Body of pancreas (tissue), 4 donors: ENCODE data around the gene ADAM20. TPM values are rescaled to one million over a fixed set of nuclear protein-coding genes. Genes with fewer than 3 reads are reported as not detected.

Experiments used
- ATAC-seq: fragments of 150-250 bp; one replicate; pipeline ENCODE4 v1.9.1; 2016
- DNase-seq, 4 donors: peaks; one replicate each; pipeline ENCODE4 v3.0.0-alpha.2; 2019
- H3K27ac ChIP-seq, 4 donors: fragments of 200-600 bp; sonication (generic); 1 replicate in 3 of 4; 2 replicates in 1 of 4; pipeline versions ENCODE4 v1.5.1 to v1.6.1; 2016 to 2019; ENCODE audit warnings: mild to moderate bottlenecking in 1 of 4, mixed read lengths in 1 of 4, moderate library complexity in 1 of 4
- H3K27me3 ChIP-seq, 2 donors: fragments of 200-600 bp; sonication (generic); one replicate each; pipeline ENCODE4 v1.6.0; 2016; ENCODE audit warnings: mild to moderate bottlenecking in 1 of 2
- H3K36me3 ChIP-seq, 2 donors: fragments of 200-600 bp; sonication (generic); replicated peaks in 1 of 2; 2 replicates each; pipeline ENCODE4 v1.5.1; 2016; ENCODE audit warnings: low read depth in 2 of 2; ENCODE audit not compliant: insufficient read depth in 1 of 2
- H3K4me1 ChIP-seq: fragments of 200-600 bp; sonication (generic); one replicate; pipeline ENCODE4 v1.6.0; 2016
- H3K4me3 ChIP-seq, 2 donors: fragments of 200-600 bp; sonication (generic); 1 replicate in 1 of 2; 2 replicates in 1 of 2; pipeline ENCODE4 v1.5.1; 2016 to 2019
- H3K9me3 ChIP-seq, 3 donors: fragments of 200-600 bp; sonication (generic); 1 replicate in 2 of 3; 2 replicates in 1 of 3; pipeline ENCODE4 v1.5.1; 2016
- POLR2A ChIP-seq, 3 donors: fragments of 450-650 bp; IDR thresholded peaks; one replicate each; pipeline ENCODE4 v1.6.1; 2016; ENCODE audit warnings: antibody characterized with exemption in 3 of 3, mild to moderate bottlenecking in 2 of 3
- WGBS, 2 donors: methylation state at CpG; one replicate each; pipeline ENCODE4 v1.1.5; 2017; 5-methylcytosine and 5-hydroxymethylcytosine counted together
- intact Hi-C: fragments of 100-400 bp; cut with DNase I; formaldehyde crosslinking; loops from one replicate; pipeline ENCODE4 v1.15.1; 2023
- small RNA-seq: library from RNA; depleted of rRNA; stranded (forward); fragments of <200 nt; gene quantifications from one replicate; pipeline ENCODE3, GENCODE V24; 2016
- total RNA-seq, 2 donors: library from RNA; depleted of rRNA; stranded (reverse); fragments of >200 nt; gene quantifications; one replicate each; pipeline ENCODE4 v1.1.0, GENCODE V29; 2016
- TF ChIP-seq, protein P1 (sequence below), 7 experiments: fragments of 450-650 bp in 4 of 7; fragments of 200-600 bp in 3 of 7; sonication (generic) in 3 of 7; IDR thresholded peaks; one replicate each; pipeline ENCODE4 v1.5.1; 2016 to 2019; ENCODE audit warnings: antibody characterized with exemption in 7 of 7

The ADAM20 gene
- total RNA-seq, 2 donors from 2014 or later, result 1.3 to 3.1 TPM

DNA sequence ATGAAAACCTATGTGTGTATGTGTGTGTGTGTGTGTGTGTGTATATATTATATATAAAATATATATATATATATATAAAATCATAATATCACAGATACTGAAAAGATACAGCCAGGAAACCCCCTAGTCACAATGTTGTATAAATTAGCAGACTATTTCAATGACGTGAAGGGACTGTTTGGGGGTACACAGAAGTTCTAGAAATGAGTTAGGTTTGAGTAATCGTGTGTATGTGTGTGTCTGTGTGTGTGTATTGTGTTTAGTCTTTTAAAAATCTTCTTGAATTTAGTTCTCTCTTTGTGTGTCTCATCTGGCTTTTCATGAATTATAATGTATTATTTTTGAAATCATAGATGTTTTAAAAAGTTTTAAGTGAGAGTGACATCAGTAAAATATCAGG is 61.0 kb downstream of the ADAM20 start:
- 73 to 79% methylated on average over 2 of the region's 2 CpGs for WGBS, 2 donors
- DNase-seq, result no peak
- Histone ChIP-seq H3K27ac (no peak overlapping the region), H3K9me3 (no peaks in the 10 kb centered on the region), H3K4me3 (no peak overlapping the region), H3K4me1 (no peaks in the 10 kb centered on the region), H3K36me3 (peaks cover 0 to 4% of the 10 kb centered on the region in 2 donors), H3K27me3 (no peaks in the 10 kb centered on the region)
- ATAC-seq, result no peak
- TF ChIP-seq, protein P1, sequence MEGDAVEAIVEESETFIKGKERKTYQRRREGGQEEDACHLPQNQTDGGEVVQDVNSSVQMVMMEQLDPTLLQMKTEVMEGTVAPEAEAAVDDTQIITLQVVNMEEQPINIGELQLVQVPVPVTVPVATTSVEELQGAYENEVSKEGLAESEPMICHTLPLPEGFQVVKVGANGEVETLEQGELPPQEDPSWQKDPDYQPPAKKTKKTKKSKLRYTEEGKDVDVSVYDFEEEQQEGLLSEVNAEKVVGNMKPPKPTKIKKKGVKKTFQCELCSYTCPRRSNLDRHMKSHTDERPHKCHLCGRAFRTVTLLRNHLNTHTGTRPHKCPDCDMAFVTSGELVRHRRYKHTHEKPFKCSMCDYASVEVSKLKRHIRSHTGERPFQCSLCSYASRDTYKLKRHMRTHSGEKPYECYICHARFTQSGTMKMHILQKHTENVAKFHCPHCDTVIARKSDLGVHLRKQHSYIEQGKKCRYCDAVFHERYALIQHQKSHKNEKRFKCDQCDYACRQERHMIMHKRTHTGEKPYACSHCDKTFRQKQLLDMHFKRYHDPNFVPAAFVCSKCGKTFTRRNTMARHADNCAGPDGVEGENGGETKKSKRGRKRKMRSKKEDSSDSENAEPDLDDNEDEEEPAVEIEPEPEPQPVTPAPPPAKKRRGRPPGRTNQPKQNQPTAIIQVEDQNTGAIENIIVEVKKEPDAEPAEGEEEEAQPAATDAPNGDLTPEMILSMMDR (IDR thresholded peaks at IDR 0.05), result no peak
- TF ChIP-seq POLR2A (IDR thresholded peaks at IDR 0.05), result no peak
- intact Hi-C loops, result no loop called here

Small RNAs within 50 kb of the gene (small RNA-seq; reads per million reads assigned to genes)
- not detected for gene RNU6-659P

Other genes with a start within 250 kb of the ADAM20 start
- gene COX16, start 175.3 kb downstream of the ADAM20 start, total RNA-seq, result 10 to 100 TPM; 18.5 to 25.4 TPM
- 10 to 100 TPM; 10.5 to 21.5 TPM for gene SYNJ2BP, start 117.9 kb downstream of the ADAM20 start, total RNA-seq
- gene ADAM21, start 82.8 kb downstream of the ADAM20 start, total RNA-seq, result under 1 TPM in 1 of 2 donors, not detected in 1; 0.52 TPM
- gene MED6, start 65.7 kb upstream of the ADAM20 start, total RNA-seq, result 10 to 100 TPM; 22.4 to 29.8 TPM
- gene TTC9, start 106.9 kb upstream of the ADAM20 start, total RNA-seq, result 1 to 10 TPM; 1.6 to 2.6 TPM